ENCODE results near the gene MRPS21.

- TF ChIP-seq USF2 (IDR thresholded peaks at IDR 0.05; ENCODE audit: low read length): no peak
- no peak for TF ChIP-seq JUN (IDR thresholded peaks at IDR 0.05; ENCODE audit: low read depth, low read length)
- TF ChIP-seq CTCF (IDR thresholded peaks at IDR 0.05; ENCODE audit: control extremely low read depth in 1 of 3, insufficient read depth in 1 of 3, low read depth in 1 of 3, low read length in 3 of 3): no peak
- no peak for TF ChIP-seq RAD21 (IDR thresholded peaks at IDR 0.05 in 1 of 2, conservative IDR thresholded peaks at IDR 0.05 in 1 of 2; ENCODE audit: low read depth in 2 of 2, low read length in 2 of 2)
- no peak for TF ChIP-seq SP2 (IDR thresholded peaks at IDR 0.05; ENCODE audit: low read length)
- TF ChIP-seq KDM4A (IDR thresholded peaks at IDR 0.05; ENCODE audit: low read depth, low read length, severe bottlenecking): no peak
- no peak for TF ChIP-seq EZH2 (IDR thresholded peaks at IDR 0.05; ENCODE audit: low read depth, low read length, severe bottlenecking)
Observed at GRCh38 chr1:150322310-150322709, 28.6 kb downstream of the MRPS21 start.

Data from H1 (cell line).